Hepatocyte (in vitro differentiated cells): ENCODE data around the gene ZC3HAV1.

Source experiments
- CTCF ChIP-seq: fragments of 200-600 bp; sonication (generic); IDR thresholded peaks from 2 replicates; pipeline ENCODE4 v1.5.1; 2016; ENCODE audit warnings: antibody characterized with exemption, mild to moderate bottlenecking; ENCODE audit not compliant: poor library complexity
- EZH2phosphoT487 ChIP-seq: fragments of 200-600 bp; sonication (generic); IDR thresholded peaks from one replicate; pipeline ENCODE4 v1.6.1; 2018; ENCODE audit warnings: antibody characterized with exemption, mild to moderate bottlenecking, low read depth, moderate library complexity; ENCODE audit not compliant: unreplicated experiment, severe bottlenecking

GRCh38 chr7:139127648-139128047 lies 18.1 kb upstream of the ZC3HAV1 start:
- TF ChIP-seq EZH2phosphoT487 (no peak), CTCF (no peak)
